ENCODE measurements around the gene PLCXD3.

- TF ChIP-seq CTCF (IDR thresholded peaks at IDR 0.05) (no peak), POLR2A (IDR thresholded peaks at IDR 0.05) (no peak)
Measured at GRCh38 chr5:41289970-41290464, 220.4 kb downstream of the PLCXD3 start.
